ENCODE measurements around the gene ACSF3.

The ACSF3 gene

GRCh38 chr16:89190150-89190958 is 96.7 kb downstream of the ACSF3 start:
- DNase-seq (ENCODE audit: low spot score), result no peak

GRCh38 chr16:89191033-89191900 is 97.6 kb downstream of the ACSF3 start:
- no peak for DNase-seq (ENCODE audit: low spot score)

GRCh38 chr16:89191901-89192185 is 98.2 kb downstream of the ACSF3 start:
- no peak for DNase-seq (ENCODE audit: low spot score)

GRCh38 chr16:89192186-89192955 is 98.7 kb downstream of the ACSF3 start:
- peak; percentile 51 for DNase-seq (ENCODE audit: low spot score)

- DNase-seq (ENCODE audit: low spot score), result no peak
Measured at GRCh38 chr16:89192956-89193575, 99.4 kb downstream of the ACSF3 start.

- no peak for DNase-seq (ENCODE audit: low spot score)
Measured at GRCh38 chr16:89193576-89194293, 100.1 kb downstream of the ACSF3 start.

- DNase-seq (ENCODE audit: low spot score), result no peak
Measured at GRCh38 chr16:89194340-89195311, 101.0 kb downstream of the ACSF3 start.

- no peak for DNase-seq (ENCODE audit: low spot score)
Measured at GRCh38 chr16:89195521-89196171, 102.0 kb downstream of the ACSF3 start.

GRCh38 chr16:89197033-89197632 is 103.5 kb downstream of the ACSF3 start:
- no peak for DNase-seq (ENCODE audit: low spot score)

- no peak for DNase-seq (ENCODE audit: low spot score)
Measured at GRCh38 chr16:89197633-89198416, 104.2 kb downstream of the ACSF3 start.

- DNase-seq (ENCODE audit: low spot score), result no peak
Measured at GRCh38 chr16:89198417-89199240, 105.0 kb downstream of the ACSF3 start.

GRCh38 chr16:89199241-89200123 is 105.8 kb downstream of the ACSF3 start:
- no peak for DNase-seq (ENCODE audit: low spot score)

GRCh38 chr16:89200124-89200849 is 106.6 kb downstream of the ACSF3 start, which contains the start of gene SLC22A31:
Gene SLC22A31 (minus strand): TSS chr16:89200537. CDS start chr16:89200501, 36 bp downstream.
- DNase-seq (ENCODE audit: low spot score), result no peak

- DNase-seq (ENCODE audit: low spot score), result no peak
Measured at GRCh38 chr16:89200850-89201411, 107.3 kb downstream of the ACSF3 start.

Data from hematopoietic multipotent progenitor cell treated with erythropoietin and hydrocortisone succinate and interleukin-3 and kit ligand, for 15 days (in vitro differentiated cells).